Fibroblast of skin of right biceps (primary cell): ENCODE results near the gene ATF6.

Source experiments
- DNase-seq: peaks from one replicate; pipeline ENCODE4 v3.0.0-alpha.2; 2013

Gene ATF6

DNA sequence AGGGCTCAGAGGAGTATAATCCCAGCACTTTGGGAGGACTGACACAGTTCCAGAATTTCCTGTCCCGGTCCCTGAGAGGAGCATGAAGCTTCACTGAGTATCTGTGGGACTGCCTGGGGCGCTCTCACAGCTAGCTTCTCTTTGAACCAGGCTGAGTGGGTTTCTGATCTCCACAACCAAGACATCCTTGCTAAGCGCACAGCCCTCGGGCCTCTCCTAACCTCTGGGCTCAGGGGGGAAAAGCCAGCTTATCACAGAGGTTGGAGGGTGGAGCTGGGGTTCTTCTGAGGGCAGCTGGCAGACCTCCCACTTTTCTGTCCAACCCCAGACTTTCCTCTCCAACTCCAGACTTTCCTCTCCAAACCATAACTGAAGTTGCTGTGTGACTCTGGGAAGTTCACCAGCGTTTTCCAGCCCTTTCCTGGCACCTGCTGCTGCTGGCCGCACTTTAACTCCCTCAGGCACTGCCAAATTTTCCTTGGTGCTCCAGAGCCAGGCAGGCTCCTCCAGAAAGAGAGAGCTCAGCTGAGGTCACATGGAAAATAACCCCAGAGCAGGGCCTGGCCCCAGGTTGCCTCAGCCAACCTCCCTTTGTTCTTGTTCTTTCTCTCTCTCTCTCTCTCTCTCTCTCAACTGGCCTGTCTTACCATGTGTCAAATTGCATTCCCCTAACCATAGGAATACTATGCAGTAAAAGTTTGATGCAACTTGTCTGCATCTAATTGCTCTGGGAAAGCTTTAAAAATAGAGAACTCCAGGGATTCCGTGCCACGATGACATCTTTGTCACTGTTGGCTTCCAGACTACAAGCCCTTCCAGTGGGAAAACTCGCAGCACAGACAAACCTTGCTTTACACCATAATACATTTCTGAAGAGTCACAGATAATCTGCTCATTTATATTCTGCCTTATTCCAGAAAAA is 208.1 kb downstream of the ATF6 start:
- no peak for DNase-seq

DNA sequence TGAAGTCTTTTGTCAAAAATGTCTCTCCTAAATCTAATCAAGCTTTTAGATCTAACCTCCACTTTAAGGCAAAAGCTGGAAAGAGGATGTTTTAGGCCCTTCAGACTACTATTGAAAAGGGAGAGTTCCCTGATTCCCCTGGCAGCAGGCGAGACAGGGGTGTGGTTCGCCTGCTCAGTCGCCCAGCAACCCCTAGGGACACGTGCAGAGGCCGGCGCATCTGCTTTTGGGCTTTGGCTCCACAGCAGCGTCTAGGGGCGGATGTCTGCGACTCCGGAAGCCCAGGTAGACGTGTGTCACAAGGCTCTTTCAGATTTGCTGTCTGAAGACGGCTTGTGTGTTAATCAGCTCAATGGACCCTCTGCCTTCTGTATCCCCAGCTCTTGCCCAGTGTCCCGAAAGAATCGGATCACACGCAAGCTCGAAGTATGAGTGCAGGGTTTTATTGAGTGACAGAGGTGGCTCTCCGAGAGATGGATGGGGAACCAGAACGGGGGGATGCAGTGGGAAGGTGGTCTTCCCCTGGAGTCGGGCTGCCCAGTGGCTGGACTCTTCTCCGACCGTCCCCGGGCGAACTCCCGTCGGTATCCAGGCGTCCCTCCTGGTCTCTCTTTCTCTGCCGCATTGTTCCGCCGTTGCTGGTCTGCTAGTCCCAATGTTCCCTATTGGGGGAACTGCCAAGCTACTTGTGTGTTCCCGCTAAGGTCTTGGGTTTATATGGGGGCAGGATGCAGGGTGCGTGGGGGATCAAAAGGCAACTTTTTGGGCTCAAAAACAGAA is 212.1 kb downstream of the ATF6 start:
- no peak for DNase-seq

DNA sequence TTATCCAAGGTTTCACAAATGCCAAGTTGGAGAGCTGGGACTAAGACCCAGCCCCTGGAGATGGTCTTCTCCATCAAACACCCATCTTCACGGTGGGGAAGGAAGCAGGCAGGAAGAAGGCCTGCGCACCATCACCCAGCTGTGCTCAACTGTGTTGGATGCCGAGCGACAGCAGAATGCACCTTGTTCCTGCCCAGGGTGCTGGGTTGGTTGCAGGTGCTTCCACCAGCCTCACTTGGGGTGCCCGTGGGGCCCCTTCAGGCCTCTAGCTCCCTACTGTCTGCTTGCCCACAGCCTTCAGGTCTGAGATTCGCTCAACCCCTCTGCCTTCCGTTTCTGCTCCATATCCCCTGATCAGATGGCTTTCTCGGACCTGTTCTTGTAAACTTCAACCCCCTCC is 215.0 kb downstream of the ATF6 start:
- no peak for DNase-seq

DNA sequence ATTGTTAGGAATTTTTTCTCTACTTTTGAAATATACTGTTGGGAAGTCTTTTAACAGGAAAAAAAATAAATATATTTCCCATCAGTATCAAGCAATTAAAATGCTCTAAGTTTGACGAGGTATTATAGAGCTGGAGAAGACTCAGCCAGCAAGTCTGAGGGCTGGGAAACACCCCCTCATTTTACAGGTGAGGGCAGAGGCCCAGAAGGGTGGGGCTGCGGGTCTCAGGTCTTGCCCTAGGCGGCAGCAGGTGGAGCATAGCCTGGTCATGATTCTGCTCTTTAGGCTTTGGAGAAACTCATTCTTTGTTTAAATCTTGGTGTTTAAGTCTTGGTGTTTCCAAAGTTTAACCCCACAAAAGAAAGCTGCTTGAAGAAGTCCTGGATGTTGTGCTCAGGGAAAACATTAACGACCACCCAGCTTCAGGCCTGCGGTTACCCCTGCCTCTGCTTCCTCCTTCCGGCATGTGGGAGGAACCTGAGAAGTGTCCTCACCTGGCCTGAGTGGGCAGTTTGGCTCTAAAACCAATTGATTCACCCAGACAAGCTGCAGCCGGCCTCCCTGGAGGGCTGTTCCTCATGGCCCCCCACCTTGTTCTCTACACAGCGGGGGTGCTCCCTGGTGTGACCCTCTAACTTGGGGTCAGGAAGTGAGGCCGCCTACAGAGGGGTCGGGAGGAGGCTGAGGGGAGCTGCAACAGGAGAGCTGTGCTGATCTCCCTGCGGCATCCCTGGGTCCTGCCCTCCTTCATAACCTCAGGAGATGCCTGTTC is 215.8 kb downstream of the ATF6 start:
- no peak for DNase-seq

DNA sequence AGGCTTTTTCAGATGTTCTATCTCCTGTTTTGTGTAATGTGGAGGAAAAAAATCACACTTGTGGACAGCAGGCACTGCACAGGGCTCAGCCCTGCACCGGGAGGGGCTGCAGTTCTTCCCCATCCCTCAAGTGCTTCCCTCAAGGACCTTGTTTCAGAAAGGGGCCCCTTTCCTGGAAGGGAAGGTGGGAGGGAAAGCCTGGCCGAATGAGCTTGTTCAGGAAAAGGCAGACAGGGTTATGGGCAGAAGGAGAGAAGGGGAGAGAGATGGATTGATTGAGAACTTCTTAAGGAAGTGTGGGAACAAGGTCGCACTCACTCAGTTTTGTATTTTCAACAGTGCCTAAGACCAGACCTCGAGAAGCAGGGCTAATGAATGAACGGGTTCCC is 216.4 kb downstream of the ATF6 start:
- DNase-seq, result no peak

DNA sequence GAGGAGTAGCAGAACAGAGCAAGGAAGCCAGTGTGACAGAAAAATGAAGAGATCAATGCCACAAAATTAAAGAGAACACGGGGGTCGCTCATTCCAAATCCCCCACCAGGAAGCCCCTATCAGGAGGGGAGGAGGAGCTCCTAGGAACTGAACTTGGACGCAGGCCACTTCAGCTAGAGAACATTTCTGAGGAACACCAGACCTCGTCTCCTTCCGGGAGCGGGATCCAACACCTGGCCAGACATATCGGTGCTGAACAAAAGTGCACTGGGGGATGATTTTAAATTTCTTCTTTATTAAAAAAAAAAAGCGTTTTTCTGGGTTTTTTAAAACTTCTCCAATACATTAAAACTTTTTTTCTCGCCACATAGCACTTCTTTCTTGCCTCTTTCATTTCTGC is 216.8 kb downstream of the ATF6 start:
- DNase-seq, result no peak

DNA sequence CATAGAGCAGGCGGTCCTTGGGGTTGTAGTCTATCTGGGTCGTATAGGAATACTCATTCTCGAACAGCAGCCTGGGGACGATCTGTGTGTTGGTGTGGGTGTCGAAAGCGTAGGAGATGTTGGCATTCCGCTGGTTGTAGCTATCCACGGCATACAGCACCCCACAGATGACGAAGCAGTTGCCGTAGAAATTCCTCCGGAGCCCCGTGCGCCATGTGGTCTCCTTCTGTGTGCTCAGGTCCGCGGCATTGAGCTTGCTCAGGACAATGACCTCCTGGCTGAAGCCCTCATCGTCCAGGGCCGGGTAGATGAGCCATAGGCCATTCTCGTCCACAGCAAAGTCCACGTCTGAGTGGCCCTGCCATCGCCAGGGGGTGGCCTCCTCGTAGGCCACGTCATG is 217.6 kb downstream of the ATF6 start:
- DNase-seq, result no peak

DNA sequence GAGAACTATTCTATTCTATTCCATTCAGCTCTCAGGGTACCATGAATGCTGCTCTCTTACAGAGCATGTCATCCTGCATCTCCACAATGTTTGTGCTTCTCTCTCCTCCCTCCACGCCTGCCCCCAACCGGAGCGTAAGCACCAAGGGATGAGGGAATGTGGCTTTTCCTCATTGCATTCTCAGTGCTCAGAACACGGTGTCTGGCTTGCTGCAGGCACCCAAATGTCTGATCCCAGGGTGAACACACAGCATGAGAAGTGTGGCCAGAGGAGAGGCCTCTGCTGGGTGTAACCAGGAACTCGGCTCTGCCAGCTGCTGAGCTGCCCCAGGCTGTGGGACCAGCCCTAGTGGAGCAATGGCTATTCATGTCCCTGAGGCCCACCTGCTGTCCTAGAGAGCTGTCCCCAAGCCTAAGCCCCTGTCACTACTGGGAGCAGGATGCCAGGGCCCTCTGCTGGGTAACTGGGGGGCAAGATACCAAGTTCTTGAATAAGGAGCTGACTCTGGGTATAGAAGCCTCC is 219.2 kb downstream of the ATF6 start:
- no peak for DNase-seq

DNA sequence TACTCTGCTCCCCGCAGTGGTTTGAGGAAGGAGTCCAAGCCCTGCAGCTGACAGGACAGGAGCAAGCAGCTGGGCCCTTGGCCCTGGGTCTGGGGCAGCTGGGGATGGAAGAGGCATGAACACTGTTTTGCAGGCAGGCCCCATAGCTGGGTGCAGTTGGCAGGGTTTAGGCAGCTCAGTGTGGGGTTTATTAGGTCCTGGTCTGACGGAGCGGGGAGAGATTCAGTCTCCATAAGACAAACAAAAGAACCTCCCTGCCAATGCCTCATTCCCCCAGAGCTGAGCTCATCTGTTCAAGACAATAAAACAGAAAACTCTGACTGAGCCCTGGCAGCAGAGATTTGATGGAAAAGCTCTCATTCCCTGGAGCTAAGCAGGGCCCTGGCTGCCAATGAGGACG is 220.2 kb downstream of the ATF6 start:
- DNase-seq, result no peak

DNA sequence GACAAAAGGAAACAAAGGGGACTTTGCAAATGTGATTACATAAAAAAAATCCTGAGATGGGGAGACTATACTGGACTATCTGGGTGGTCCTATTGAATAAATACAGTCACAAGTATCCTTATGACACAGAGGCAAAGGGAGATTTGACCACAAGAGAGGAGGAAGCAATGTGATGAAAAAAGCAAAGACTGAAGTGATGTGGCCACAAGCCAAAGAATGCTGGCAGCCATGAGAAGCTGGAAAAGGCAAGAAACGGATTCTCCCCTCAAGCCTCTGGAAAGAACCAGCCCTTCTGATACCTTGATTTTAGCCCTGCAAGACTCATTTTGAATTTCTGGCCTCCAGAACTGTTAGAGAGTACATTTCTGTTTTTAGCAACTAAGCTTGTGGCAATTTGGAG is 221.2 kb downstream of the ATF6 start:
- peak; percentile 40 for DNase-seq

DNA sequence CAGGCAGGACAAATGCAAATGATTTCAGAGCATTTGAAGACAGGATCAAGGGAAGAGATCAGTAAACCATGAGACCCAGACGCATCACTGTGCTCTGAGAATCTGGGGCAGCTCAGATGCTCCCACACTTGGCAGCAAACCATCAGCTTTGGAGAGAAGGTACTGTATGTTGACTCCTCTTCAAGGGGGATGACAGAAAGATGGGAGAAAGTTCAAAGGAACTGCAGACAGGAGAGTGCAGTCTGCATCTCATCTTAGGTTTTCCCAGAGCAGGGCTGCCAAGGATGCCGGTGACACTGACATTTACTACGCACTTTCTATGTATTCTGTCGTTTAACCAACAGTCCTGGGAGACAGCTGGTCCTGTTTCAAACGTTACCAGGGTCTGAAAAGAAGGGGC is 221.8 kb downstream of the ATF6 start:
- no peak for DNase-seq

DNA sequence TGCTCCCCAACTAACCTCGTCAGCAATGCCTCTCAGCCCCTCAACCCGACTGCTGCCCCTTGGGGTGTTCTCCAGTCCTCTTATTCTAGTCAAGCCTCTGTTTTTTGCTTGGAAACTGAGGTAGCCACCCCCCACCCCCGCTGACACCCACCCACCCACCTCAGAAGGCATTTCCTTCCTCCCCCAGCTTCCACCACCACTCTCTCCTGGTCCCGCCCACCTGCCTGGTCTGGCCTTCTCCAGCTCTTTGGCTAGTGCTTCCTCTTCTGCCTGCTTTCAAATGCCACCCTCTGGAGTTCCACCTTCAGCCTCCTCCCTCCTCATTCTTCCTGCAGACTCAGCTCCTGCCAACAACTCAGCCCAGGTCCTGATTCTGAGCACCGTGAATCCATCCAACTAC is 222.3 kb downstream of the ATF6 start:
- no peak for DNase-seq

DNA sequence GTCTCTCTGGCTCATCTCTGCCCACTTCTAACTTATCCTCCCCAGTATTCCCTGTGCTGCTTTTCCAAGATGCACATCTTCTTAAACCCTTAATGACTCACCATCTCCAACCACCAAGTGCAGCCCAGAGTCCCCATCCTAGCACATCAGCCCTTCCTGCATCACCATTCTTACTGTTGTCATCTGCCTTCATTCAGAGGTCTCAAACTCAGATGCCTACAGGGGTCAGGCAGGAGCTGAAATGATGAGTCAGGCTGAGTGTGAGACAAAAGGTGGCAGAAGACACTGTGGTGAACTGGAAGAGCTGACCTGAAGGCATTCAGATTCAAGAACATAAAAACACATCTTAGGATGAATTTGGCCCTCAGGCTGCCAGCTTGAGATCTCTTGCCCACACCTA is 223.0 kb downstream of the ATF6 start:
- DNase-seq, result peak; percentile 75

DNA sequence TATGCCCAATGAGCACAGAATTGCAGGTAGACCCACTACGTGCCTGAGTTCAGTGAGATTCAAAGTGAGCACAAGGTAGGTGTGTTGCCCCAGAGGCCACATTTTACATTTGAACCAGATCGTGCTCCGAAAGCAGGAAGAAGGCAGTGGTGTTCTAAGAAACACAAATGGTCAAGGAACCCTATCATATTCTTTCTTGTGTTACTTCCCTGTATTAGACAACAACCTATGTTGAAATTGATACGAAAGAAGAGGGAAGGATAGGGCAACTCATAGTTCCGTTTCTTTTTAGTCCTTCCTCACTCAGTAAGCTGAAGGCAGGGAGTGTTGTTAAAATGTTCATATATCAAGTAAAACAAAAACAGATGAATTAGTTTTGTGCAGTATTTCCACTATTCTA is 223.7 kb downstream of the ATF6 start:
- DNase-seq, result no peak

DNA sequence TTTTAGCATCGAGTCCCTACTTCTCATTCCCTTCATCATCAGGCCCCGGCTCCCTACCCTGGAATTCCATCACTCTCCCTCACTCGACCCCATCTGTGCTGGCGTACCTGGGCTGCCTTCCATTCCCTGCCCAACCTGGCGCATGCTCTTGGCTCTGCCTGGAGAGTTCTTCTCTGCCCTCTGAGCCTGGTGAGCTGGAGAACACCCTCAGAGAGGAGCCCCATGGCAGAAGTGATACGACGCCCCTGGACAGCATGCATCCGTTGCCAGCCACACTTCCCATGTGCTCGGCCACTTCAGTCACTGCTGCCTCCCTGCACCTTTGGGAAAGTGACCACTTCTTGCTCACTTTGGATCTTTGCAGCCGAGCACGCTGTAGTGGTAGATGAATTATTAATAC is 227.5 kb downstream of the ATF6 start:
- no peak for DNase-seq

DNA sequence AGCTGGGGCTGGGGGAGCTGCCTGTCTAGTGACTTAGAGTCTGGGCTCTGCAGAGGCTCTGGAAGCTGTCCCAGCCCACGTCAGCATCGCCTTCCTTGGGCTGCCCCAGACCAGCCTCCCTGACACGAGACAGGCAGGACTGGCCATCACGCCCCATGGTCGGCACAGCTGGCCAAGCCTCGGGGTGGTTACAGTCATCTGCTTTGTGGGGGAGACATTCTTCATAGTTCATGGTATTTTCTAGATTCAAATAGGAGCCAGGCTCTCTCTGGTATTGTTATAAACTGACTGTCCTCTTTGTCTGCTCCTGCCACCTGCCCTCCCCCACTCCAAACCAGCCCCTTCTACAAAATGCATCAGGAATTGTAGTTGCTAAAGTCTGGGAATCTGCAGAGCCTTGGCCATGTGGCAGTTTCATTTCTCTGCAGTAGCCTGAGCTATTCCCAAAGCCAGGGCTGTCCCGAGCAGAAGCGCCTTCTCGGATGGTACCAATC is 228.1 kb downstream of the ATF6 start:
- DNase-seq, result no peak

DNA sequence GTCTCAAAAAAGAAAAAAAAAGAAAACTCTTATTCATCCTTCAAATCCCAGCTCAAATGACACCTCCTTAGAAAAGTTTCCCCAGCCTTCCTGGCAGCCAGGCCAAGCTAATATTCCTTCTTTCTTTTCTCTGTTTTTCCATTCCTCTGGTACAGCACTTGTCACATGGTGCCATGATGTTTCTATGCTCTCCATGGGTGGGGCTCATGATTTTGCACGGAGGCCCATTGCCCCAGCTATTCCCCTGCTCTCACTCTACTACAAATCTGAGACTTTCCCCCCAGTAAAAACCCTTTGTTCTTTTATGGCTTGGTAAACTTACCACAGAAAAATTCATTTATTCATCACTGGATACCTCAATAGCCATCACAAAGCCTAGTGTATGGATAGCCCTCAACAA is 231.0 kb downstream of the ATF6 start:
- DNase-seq, result no peak

DNA sequence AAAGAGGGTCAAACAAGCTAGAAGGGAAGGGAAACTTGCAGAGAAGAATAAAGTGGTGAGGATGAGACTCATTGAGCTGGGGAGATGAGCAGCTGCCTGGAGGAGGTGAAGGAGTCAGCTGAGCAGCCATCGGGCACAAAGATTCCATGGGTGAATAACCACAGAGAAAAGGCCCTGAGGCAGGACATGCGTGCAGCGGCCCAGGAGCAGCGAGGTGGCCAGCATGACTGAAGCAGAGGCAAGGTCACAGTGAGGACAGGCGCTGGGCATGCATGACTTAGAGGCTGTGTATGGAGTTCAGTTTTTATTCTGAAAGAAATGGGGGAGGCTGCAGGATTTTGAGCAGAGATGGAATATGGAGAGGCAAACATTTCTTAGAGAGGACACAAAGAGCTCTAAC is 232.7 kb downstream of the ATF6 start:
- peak; percentile 15 for DNase-seq

DNA sequence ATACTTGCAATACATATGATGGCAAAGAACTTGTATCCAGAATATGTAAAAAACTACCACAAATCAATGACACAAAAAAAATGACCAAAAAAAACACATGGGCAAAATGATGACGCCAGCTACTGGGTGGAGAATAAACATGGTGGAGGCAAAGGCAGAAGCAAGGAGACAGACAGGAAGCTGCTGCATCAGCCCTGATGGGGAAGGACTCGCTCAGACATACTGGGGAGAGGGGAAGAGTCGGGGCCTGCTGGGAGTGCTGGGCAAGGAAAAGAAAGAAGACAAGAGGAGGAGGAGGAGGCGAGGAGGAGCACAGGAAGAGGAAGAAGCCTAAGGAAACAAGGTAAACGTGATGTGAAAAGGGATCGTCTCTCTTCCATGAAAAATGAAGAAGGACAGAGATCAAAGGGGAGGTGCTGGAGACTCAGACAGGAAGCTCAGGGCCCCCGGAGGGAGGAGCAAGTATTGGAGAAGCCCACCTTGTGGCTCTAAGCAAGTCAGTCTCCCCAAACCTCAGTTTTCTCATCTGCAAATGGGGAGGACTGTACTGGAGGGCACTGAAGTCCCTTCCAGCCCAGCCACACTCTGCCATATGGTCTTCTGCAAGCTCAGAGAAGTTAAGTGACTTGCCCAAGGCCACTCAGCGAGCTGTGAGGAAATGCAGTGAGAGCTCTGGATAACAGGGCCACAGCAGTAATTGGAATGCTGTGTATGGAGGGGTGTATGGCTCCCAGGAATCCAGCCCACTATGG is 233.4 kb downstream of the ATF6 start:
- DNase-seq, result no peak

DNA sequence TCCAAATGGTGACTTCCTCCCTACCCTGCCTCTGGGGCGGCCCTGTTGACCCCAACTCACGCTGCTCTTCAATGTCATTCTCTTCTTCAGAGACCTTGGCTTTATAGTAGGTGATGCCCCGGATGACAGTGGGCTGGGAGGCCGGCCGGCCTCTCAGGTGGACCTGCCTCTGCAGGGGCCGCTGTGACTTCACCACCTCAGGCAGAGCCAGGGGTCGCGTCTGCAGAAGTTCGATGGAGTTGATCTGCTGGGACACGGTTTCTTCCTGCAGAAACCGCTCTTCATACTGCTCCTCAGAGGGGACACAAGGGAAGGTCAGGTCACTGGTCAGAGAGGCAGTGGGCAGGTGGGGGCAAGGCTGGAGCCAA is 233.9 kb downstream of the ATF6 start:
- no peak for DNase-seq

DNA sequence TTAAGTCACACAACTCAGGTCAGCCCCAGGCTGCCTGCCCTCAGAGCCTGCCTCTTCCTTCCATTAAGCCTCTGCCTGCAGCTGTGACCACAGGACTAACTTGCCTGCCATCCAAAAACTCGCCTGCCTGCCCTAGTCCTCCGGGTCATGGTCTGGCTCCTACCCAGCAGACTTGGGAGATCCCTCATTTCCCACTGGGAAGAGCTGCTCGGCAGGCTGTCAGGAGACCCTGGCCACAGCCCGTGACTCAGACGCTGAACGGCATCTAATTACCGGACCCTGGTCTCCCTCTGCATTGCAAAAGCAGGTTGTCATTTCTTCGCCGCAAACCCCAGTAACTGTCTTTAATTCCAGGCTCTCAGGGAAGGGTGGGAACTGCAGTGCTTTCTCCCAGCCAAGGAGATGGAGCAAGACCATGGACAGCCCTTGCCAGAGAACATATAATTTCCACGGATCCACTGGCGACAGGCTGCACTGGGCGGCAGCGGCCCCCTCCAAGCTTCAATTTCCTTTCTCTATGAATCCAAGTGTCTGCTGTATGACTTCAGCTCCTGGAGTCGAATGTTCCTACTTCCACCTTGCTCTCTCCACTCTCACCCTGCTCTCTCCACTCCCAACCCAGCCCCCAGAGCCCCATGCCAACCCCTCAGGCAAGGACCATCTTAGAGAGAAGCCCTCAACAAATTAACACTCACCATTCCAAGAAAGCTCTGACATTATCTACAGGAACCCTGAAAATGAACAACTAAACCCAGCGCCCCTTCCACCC is 237.1 kb downstream of the ATF6 start:
- DNase-seq, result peak; percentile 95

DNA sequence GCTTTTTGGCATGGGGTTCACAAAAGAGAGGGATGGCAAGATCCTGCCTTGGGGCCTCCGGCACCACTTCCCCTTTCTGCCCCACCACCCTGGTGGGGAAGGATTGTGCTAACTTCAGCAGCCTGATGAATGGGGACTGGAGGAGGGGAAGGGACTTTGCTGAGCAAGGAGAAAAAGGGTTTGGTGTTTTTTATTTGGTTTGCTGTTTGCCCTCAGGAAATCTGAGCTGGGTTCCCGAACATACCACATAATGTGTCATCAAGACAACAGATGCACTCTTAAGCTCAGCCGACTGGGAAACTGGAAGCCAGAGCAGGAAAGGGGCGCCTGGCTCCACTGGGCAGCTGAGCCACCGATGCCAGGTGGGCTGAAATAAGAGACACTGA is 237.7 kb downstream of the ATF6 start:
- DNase-seq, result peak; percentile 84
